ENCODE data around the gene NAP1L4. TPM values are rescaled to one million over a fixed set of nuclear protein-coding genes. Genes with fewer than 3 reads are reported as not detected.

The NAP1L4 gene
- polyA plus RNA-seq, 1 of the 3 experiments (the other 2 are of a cell fraction): 104 TPM

GRCh38 chr11:2964782-2965181, 27.3 kb downstream of the NAP1L4 start:
- no peak for DNase-seq
- no peak overlapping the region for H3K9ac ChIP-seq
- no peaks in the 10 kb centered on the region for H4K20me1 ChIP-seq (ENCODE audit: insufficient read depth)
- no peaks in the 10 kb centered on the region for H3F3A ChIP-seq (replicated peaks; ENCODE audit: insufficient read depth)
- H3K4me2 ChIP-seq: no peak overlapping the region
- H3K9me2 ChIP-seq: no peaks in the 10 kb centered on the region
- no peak overlapping the region for H2AFZ ChIP-seq (ENCODE audit: low read depth)
- H3K4me1 ChIP-seq (ENCODE audit: control insufficient read depth in 1 of 2, insufficient read depth in 2 of 2, low read depth in 1 of 2, low read length in 1 of 2): no peaks in the 10 kb centered on the region
- H3K27ac ChIP-seq (ENCODE audit: low read depth in 2 of 2, low read length in 1 of 2): no peak overlapping the region
- H3K4me3 ChIP-seq (ENCODE audit: low read depth in 2 of 2, low read length in 1 of 2): no peak overlapping the region
- H3K36me3 ChIP-seq (replicated peaks in 1 of 2; ENCODE audit: control insufficient read depth in 1 of 2, insufficient read depth in 2 of 2, low read length in 1 of 2): peaks cover 67 to 78% of the 10 kb centered on the region in 2 experiments
- ChIA-PET POLR2A (no interaction called here), CTCF (no interaction called here)
- H3K79me2 ChIP-seq (ENCODE audit: insufficient read depth): peaks cover 72% of the 10 kb centered on the region; the same call in 1 of the 2 replicates
- no peak for TF ChIP-seq EP300 (IDR thresholded peaks at IDR 0.05; ENCODE audit: borderline replicate concordance in 1 of 2, low read depth in 1 of 2, low read length in 1 of 2)
- no peaks in the 10 kb centered on the region for H3K9me3 ChIP-seq
- 89% methylated on average over 3 of the region's 4 CpGs for WGBS (ENCODE audit: low lambda C conversion rate)
- no peaks in the 10 kb centered on the region for H3K27me3 ChIP-seq (ENCODE audit: insufficient read depth)

DNA sequence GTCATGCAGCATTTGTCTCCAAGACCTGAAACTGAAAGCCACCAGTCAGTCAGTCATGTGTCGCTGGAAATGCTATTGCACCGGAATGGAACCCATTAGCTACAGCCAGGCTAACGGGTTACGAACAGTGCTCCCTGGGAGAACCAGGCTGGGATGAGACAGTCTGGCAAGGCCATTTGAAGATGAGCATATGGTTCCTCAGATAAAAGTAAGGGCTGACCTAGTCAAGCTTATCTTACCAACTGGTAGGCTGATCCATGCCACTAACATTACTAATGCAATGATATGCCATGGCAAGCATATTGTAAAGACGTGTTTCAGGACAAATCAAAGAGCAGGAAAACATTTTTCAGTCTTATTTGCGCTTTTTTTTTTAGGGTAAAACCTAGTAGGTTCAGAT, 28.4 kb downstream of the NAP1L4 start:
- no peaks in the 10 kb centered on the region for H3K4me1 ChIP-seq (ENCODE audit: control insufficient read depth in 1 of 2, insufficient read depth in 2 of 2, low read depth in 1 of 2, low read length in 1 of 2)
- H3K9me2 ChIP-seq: no peaks in the 10 kb centered on the region
- 94% methylated on average over 2 of the region's 6 CpGs for WGBS (ENCODE audit: low lambda C conversion rate)
- no peaks in the 10 kb centered on the region for H3K9me3 ChIP-seq
- H3K27me3 ChIP-seq (ENCODE audit: insufficient read depth): no peaks in the 10 kb centered on the region
- peaks cover 69% of the 10 kb centered on the region; the same call in 1 of the 2 replicates for H3K79me2 ChIP-seq (ENCODE audit: insufficient read depth)
- H3K4me3 ChIP-seq (ENCODE audit: low read depth in 2 of 2, low read length in 1 of 2): no peak overlapping the region
- H4K20me1 ChIP-seq (ENCODE audit: insufficient read depth): no peaks in the 10 kb centered on the region
- no peak overlapping the region for H3K9ac ChIP-seq
- H3F3A ChIP-seq (replicated peaks; ENCODE audit: insufficient read depth): peaks cover 5% of the 10 kb centered on the region
- H3K27ac ChIP-seq (ENCODE audit: low read depth in 2 of 2, low read length in 1 of 2): no peak overlapping the region
- DNase-seq: no peak
- H3K4me2 ChIP-seq: no peak overlapping the region
- ChIA-PET CTCF (interaction anchor here (1.2 kb wide), 1 partner anchor 18 kb away, joined by 3 read pairs; no protein-coding TSS in a partner anchor), POLR2A (no interaction called here)
- H3K36me3 ChIP-seq (replicated peaks in 1 of 2; ENCODE audit: control insufficient read depth in 1 of 2, insufficient read depth in 2 of 2, low read length in 1 of 2): peaks cover 76 to 80% of the 10 kb centered on the region in 2 experiments
- H2AFZ ChIP-seq (ENCODE audit: low read depth): no peak overlapping the region
- TF ChIP-seq ELF1 (IDR thresholded peaks at IDR 0.05) (no peak), TEAD4 (IDR thresholded peaks at IDR 0.05; ENCODE audit: borderline replicate concordance, insufficient read depth) (no peak), SIN3A (IDR thresholded peaks at IDR 0.05; ENCODE audit: borderline replicate concordance, low read depth, low read length) (no peak), GATA2 (CRISPR knock-in tag; IDR thresholded peaks at IDR 0.05) (no peak), RFX5 (IDR thresholded peaks at IDR 0.05; ENCODE audit: low read length) (no peak), JUND (IDR thresholded peaks at IDR 0.05) (no peak), RAD21 (IDR thresholded peaks at IDR 0.05; ENCODE audit: low read length) (no peak), REST (IDR thresholded peaks at IDR 0.05; ENCODE audit: low read depth, low read length) (no peak), MXI1 (IDR thresholded peaks at IDR 0.05; ENCODE audit: low read depth, low read length) (no peak), FOXM1 (IDR thresholded peaks at IDR 0.05; ENCODE audit: low read depth) (no peak), RXRA (IDR thresholded peaks at IDR 0.05; ENCODE audit: borderline replicate concordance, low read depth) (no peak), FOSL2 (IDR thresholded peaks at IDR 0.05; ENCODE audit: borderline replicate concordance, low read depth) (no peak), NFIC (IDR thresholded peaks at IDR 0.05; ENCODE audit: borderline replicate concordance) (no peak)
- TF ChIP-seq, protein P1, sequence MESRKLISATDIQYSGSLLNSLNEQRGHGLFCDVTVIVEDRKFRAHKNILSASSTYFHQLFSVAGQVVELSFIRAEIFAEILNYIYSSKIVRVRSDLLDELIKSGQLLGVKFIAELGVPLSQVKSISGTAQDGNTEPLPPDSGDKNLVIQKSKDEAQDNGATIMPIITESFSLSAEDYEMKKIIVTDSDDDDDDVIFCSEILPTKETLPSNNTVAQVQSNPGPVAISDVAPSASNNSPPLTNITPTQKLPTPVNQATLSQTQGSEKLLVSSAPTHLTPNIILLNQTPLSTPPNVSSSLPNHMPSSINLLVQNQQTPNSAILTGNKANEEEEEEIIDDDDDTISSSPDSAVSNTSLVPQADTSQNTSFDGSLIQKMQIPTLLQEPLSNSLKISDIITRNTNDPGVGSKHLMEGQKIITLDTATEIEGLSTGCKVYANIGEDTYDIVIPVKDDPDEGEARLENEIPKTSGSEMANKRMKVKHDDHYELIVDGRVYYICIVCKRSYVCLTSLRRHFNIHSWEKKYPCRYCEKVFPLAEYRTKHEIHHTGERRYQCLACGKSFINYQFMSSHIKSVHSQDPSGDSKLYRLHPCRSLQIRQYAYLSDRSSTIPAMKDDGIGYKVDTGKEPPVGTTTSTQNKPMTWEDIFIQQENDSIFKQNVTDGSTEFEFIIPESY (IDR thresholded peaks at IDR 0.05; ENCODE audit: borderline replicate concordance, low read depth): no peak
- TF ChIP-seq, protein P2, sequence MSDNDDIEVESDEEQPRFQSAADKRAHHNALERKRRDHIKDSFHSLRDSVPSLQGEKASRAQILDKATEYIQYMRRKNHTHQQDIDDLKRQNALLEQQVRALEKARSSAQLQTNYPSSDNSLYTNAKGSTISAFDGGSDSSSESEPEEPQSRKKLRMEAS (IDR thresholded peaks at IDR 0.05; ENCODE audit: low read depth): no peak

Measured in SK-N-SH (cell line).